NT2/D1 (cell line): ENCODE measurements around the gene GREB1.

Experiments used
- SUZ12 ChIP-seq: IDR thresholded peaks from 2 replicates; pipeline ENCODE4 v1.6.1; 2011; ENCODE audit not compliant: insufficient read length, insufficient read depth; ENCODE audit errors: extremely low read depth
- YY1 ChIP-seq: IDR thresholded peaks from 2 replicates; pipeline ENCODE4 v1.6.1; 2011; ENCODE audit not compliant: insufficient read length, insufficient read depth
- ZNF274 ChIP-seq: IDR thresholded peaks from 2 replicates; pipeline ENCODE4 v1.6.1; 2011; ENCODE audit warnings: mild to moderate bottlenecking, low read depth, low read length

GRCh38 chr2:11617527-11617926 lies 83.7 kb downstream of the GREB1 start:
- TF ChIP-seq YY1 (no peak), SUZ12 (no peak), ZNF274 (no peak)
